SK-N-SH (cell line): ENCODE measurements around the gene PBX2. TPM values are rescaled to one million over a fixed set of nuclear protein-coding genes. Genes with fewer than 3 reads are reported as not detected.

Experiments
- CTCF ChIA-PET: fragments of 300-600, 350-600 bp; formaldehyde crosslinking; extraction: SDS; loops from one replicate; lab custom pipeline; 2021; lab: Yijun Ruan, JAX
- POLR2A ChIA-PET: fragments of 350-600 bp; sonication (Branson Sonifier 250); formaldehyde crosslinking; extraction: SDS; loops from one replicate; lab custom pipeline; 2020; ENCODE audit warnings: antibody characterized with exemption, inconsistent platforms; lab: Yijun Ruan, JAX
- DNase-seq: peaks from one replicate; pipeline ENCODE4 v3.0.0; 2012
- H2AFZ ChIP-seq: fragments of 200-600 bp; sonication (generic); 2 replicates; pipeline ENCODE4 v1.8.1; 2016; ENCODE audit warnings: antibody characterized with exemption, mild to moderate bottlenecking, low read depth
- H3F3A ChIP-seq: fragments of 200-600 bp; sonication (generic); replicated peaks from 2 replicates; pipeline ENCODE3; 2016; ENCODE audit warnings: antibody characterized with exemption, mild to moderate bottlenecking; ENCODE audit not compliant: insufficient read depth
- H3K27ac ChIP-seq, 2 experiments: fragments of 200-500 bp in 1 of 2; fragments of 200-600 bp in 1 of 2; sonication (Bioruptor generic) in 1 of 2; sonication (generic), shearing (Covaris generic) in 1 of 2; 2 replicates each; pipeline versions ENCODE4 v1.5.1 to v1.6.1; 2014 to 2016; ENCODE audit warnings: low read depth in 2 of 2, inconsistent platforms in 1 of 2, low read length in 1 of 2, mild to moderate bottlenecking in 1 of 2, mixed read lengths in 1 of 2
- H3K27me3 ChIP-seq: fragments of 200-600 bp; sonication (generic), shearing (Covaris generic); 2 replicates; pipeline ENCODE4 v1.6.1; 2016; ENCODE audit warnings: mixed run types; ENCODE audit not compliant: insufficient read depth
- H3K36me3 ChIP-seq, 2 experiments: fragments of 200-500 bp in 1 of 2; fragments of 200-600 bp in 1 of 2; sonication (Bioruptor generic) in 1 of 2; sonication (generic) in 1 of 2; replicated peaks in 1 of 2; 2 replicates each; pipeline versions ENCODE3 to v1.5.1; 2014 to 2016; ENCODE audit warnings: low read length in 1 of 2, mild to moderate bottlenecking in 1 of 2; ENCODE audit not compliant: insufficient read depth in 2 of 2, control insufficient read depth in 1 of 2
- H3K4me1 ChIP-seq, 2 experiments: fragments of 200-500 bp in 1 of 2; fragments of 200-600 bp in 1 of 2; sonication (Bioruptor generic) in 1 of 2; sonication (generic), shearing (Covaris generic) in 1 of 2; 2 replicates each; pipeline versions ENCODE4 v1.5.1 to v1.6.1; 2014 to 2016; ENCODE audit warnings: low read depth in 1 of 2, low read length in 1 of 2, mixed run types in 1 of 2; ENCODE audit not compliant: insufficient read depth in 2 of 2, control insufficient read depth in 1 of 2
- H3K4me2 ChIP-seq: fragments of 200-600 bp; sonication (generic), shearing (Covaris generic); 2 replicates; pipeline ENCODE4 v1.6.1; 2017; ENCODE audit warnings: mixed run types
- H3K4me3 ChIP-seq, 2 experiments: fragments of 200-500 bp in 1 of 2; fragments of 200-600 bp in 1 of 2; sonication (Bioruptor generic) in 1 of 2; sonication (generic), shearing (Covaris generic) in 1 of 2; 2 replicates each; pipeline versions ENCODE4 v1.5.1 to v1.8.1; 2014 to 2016; ENCODE audit warnings: low read depth in 2 of 2, inconsistent platforms in 1 of 2, low read length in 1 of 2, mild to moderate bottlenecking in 1 of 2, mixed read lengths in 1 of 2, moderate library complexity in 1 of 2
- H3K79me2 ChIP-seq: fragments of 200-600 bp; sonication (generic); 2 replicates; pipeline ENCODE4 v1.8.1; 2017; ENCODE audit warnings: mild to moderate bottlenecking; ENCODE audit not compliant: insufficient read depth
- H3K9ac ChIP-seq: fragments of 200-600 bp; sonication (generic); 2 replicates; pipeline ENCODE4 v1.6.1; 2017; ENCODE audit warnings: mixed run types
- H3K9me2 ChIP-seq: fragments of 200-600 bp; sonication (generic); 2 replicates; pipeline ENCODE4 v1.6.1; 2017; ENCODE audit warnings: mixed run types
- H3K9me3 ChIP-seq: fragments of 200-600 bp; sonication (generic); 2 replicates; pipeline ENCODE4 v1.6.1; 2017; ENCODE audit warnings: mixed run types, mild to moderate bottlenecking, moderate library complexity
- H4K20me1 ChIP-seq: fragments of 200-600 bp; sonication (generic); 2 replicates; pipeline ENCODE4 v1.6.1; 2017; ENCODE audit warnings: mild to moderate bottlenecking, mixed run types; ENCODE audit not compliant: insufficient read depth
- CHD2 ChIP-seq: fragments of 150-350 bp; IDR thresholded peaks from 2 replicates; pipeline ENCODE4 v1.6.1; 2018; ENCODE audit warnings: low read length; ENCODE audit not compliant: partially characterized antibody
- CTCF ChIP-seq: fragments of 200-600 bp; sonication (generic); IDR thresholded peaks from 2 replicates; pipeline ENCODE4 v1.6.1; 2017; ENCODE audit warnings: antibody characterized with exemption, mild to moderate bottlenecking, moderate library complexity
- EP300 ChIP-seq, 2 experiments: IDR thresholded peaks; 2 replicates each; pipeline versions ENCODE4 v1.4.0 to v1.6.1; 2012; ENCODE audit warnings: borderline replicate concordance in 1 of 2, low read depth in 1 of 2, low read length in 1 of 2
- GABPA ChIP-seq: IDR thresholded peaks from 2 replicates; pipeline ENCODE4 v1.4.0; 2012; ENCODE audit warnings: low read depth, mild to moderate bottlenecking
- MXI1 ChIP-seq: IDR thresholded peaks from 2 replicates; pipeline ENCODE4 v1.6.1; 2012; ENCODE audit warnings: mild to moderate bottlenecking, low read depth, low read length, improper control_type of control experiment
- POLR2AphosphoS5 ChIP-seq: IDR thresholded peaks from 2 replicates; pipeline ENCODE4 v1.6.1; 2012; ENCODE audit warnings: low read depth, low read length
- REST ChIP-seq: IDR thresholded peaks from 2 replicates; pipeline ENCODE4 v1.6.1; 2012; ENCODE audit warnings: mild to moderate bottlenecking, low read depth, low read length, moderate library complexity
- SIN3A ChIP-seq: IDR thresholded peaks from 2 replicates; pipeline ENCODE4 v1.6.1; 2012; ENCODE audit warnings: low read depth, mild to moderate bottlenecking, low read length, moderate library complexity, borderline replicate concordance
- SMC3 ChIP-seq: IDR thresholded peaks from 2 replicates; pipeline ENCODE4 v1.6.1; 2012; ENCODE audit warnings: low read depth, low read length, improper control_type of control experiment
- WGBS: methylation state at CpG from one replicate; pipeline ENCODE4 v1.1.6; 2017; ENCODE audit warnings: low lambda C conversion rate; 5-methylcytosine and 5-hydroxymethylcytosine counted together
- polyA plus RNA-seq, 3 experiments: library from polyadenylated mRNA; depleted of rRNA; stranded (reverse); fragments of >200 nt; gene quantifications; 2 replicates each; pipeline ENCODE4 v1.2.3, GENCODE V29; 2012

The PBX2 gene
- 74.5 and 83.1 TPM in 2 replicates for polyA plus RNA-seq (2012; rRNA removed)
- polyA plus RNA-seq (2012; cell fraction: cytosol; rRNA removed) = 29.4 and 45.5 TPM in 2 replicates
- polyA plus RNA-seq (2012; cell fraction: nucleus; rRNA removed) = 180 and 230 TPM in 2 replicates

- POLR2A ChIA-PET = interaction anchor here (3.1 kb wide), 1 partner anchor 12 kb away, joined by 22 read pairs; the partner anchor contains the start of gene RNF5
- CTCF ChIA-PET = interaction anchor here (1.0 to 2.2 kb wide), 4 partner anchors 21 to 644 kb away, joined by 3 to 7 read pairs (median 4); partner anchors contain the start of genes ATP6V1G2 and EHMT2
Observed at GRCh38 chr6:32190054-32190851, at the start of gene PBX2. Gene PBX2, minus strand, starts transcription at chr6:32190202. Its CDS starts 287 bp downstream, at chr6:32189915.

More at GRCh38 chr6:32190054-32190851, at the start of gene PBX2:
- Histone ChIP-seq H3K4me3 (peak within 1 kb of the TSS; percentile 60 to 81), H3K4me1 (peaks cover 0 to 25% of the 10 kb centered on the region in 2 experiments; a peak in 1 of 4 replicates), H3K27me3 (no peaks in the 10 kb centered on the region), H3K27ac (peak within 1 kb of the TSS; percentile 81 to 87), H3K36me3 (peaks cover 8 to 17% of the 10 kb centered on the region in 2 experiments), H3K79me2 (peaks cover 21% of the 10 kb centered on the region), H4K20me1 (no peaks in the 10 kb centered on the region), H3K9ac (peak within 1 kb of the TSS; percentile 78), H3K9me3 (no peaks in the 10 kb centered on the region), H3F3A (peaks cover 25% of the 10 kb centered on the region), H3K4me2 (peak within 1 kb of the TSS; percentile 92), H2AFZ (peak within 1 kb of the TSS; percentile 41), H3K9me2 (no peaks in the 10 kb centered on the region)
- TF ChIP-seq EP300 (IDR thresholded peaks at IDR 0.05; ENCODE audit: borderline replicate concordance in 1 of 2, low read depth in 1 of 2, low read length in 1 of 2) (peak in 1 of 2 experiments; percentile 21; a peak in 1 of 4 replicates), POLR2AphosphoS5 (peak; percentile 80), MXI1 (no peak), SIN3A (0 out of 2 replicates have a peak, but pooled peaks have one; percentile 18), GABPA (peak; percentile 43; the same call in 1 of the 2 replicates), REST (0 out of 2 replicates have a peak, but pooled peaks have one; percentile 16), SMC3 (no peak), CHD2 (peak; percentile 89), CTCF (no peak)
- WGBS = 2% methylated on average over 21 of the region's 23 CpGs
- peak; percentile 85 for DNase-seq
